T-helper 17 cell (primary cell): ENCODE results near the gene CYSLTR2. TPM values are rescaled to one million over a fixed set of nuclear protein-coding genes. Genes with fewer than 3 reads are reported as not detected.

Source experiments
- ATAC-seq: fragments of 150-1000 bp; cut with Tn5 transposase; 2 replicates; pipeline ENCODE4 v1.10.0; 2021; ENCODE audit warnings: mild to moderate bottlenecking, moderate library complexity
- DNase-seq, 3 donors: peaks; one replicate each; pipeline versions ENCODE4 v3.0.0 to v3.0.0-alpha.2; 2020 to 2021
- H3K9me3 ChIP-seq: one replicate; pipeline ENCODE4 v1.7.0; 2013; ENCODE audit warnings: low read length, mild to moderate bottlenecking; ENCODE audit not compliant: control insufficient read depth, poor library complexity, severe bottlenecking
- H3K27ac Mint-ChIP-seq: one replicate; pipeline ENCODE4 v1.8.0; 2022; ENCODE audit warnings: mild to moderate bottlenecking, moderate library complexity, mixed read lengths
- H3K27me3 Mint-ChIP-seq: one replicate; pipeline ENCODE4 v1.8.0; 2022; ENCODE audit warnings: mixed read lengths
- H3K36me3 Mint-ChIP-seq: one replicate; pipeline ENCODE4 v1.8.0; 2022; ENCODE audit warnings: low read depth, mixed read lengths
- H3K4me1 Mint-ChIP-seq: one replicate; pipeline ENCODE4 v1.8.0; 2022; ENCODE audit warnings: mild to moderate bottlenecking, mixed read lengths
- H3K4me3 Mint-ChIP-seq: one replicate; pipeline ENCODE4 v1.8.0; 2022; ENCODE audit warnings: mild to moderate bottlenecking, moderate library complexity, mixed read lengths
- total RNA-seq, 4 donors: library from RNA in 2 of 4; stranded (reverse) in 2 of 4; gene quantifications; one replicate each; pipeline ENCODE4 v1.2.3 and lab custom pipeline; 2022 to 2026

The CYSLTR2 gene
- total RNA-seq, 2 donors from 2014 or later, result 2.8 to 5.9 TPM

- ATAC-seq, result no peak
Observed at GRCh38 chr13:48739386-48739964, 85.7 kb downstream of the CYSLTR2 start.

GRCh38 chr13:48741377-48741776 is 87.6 kb downstream of the CYSLTR2 start:
- Mint-ChIP-seq H3K4me3 (no peak overlapping the region), H3K4me1 (peaks cover 2% of the 10 kb centered on the region), H3K36me3 (no peaks in the 10 kb centered on the region), H3K27me3 (peaks cover 15% of the 10 kb centered on the region), H3K27ac (no peak overlapping the region)
- ATAC-seq (no peak), DNase-seq (no peak)
- H3K9me3 ChIP-seq, result no peaks in the 10 kb centered on the region

More at GRCh38 chr13:48739386-48739964, 85.7 kb downstream of the CYSLTR2 start:
- no peaks in the 10 kb centered on the region for H3K9me3 ChIP-seq
- Mint-ChIP-seq H3K27me3 (peaks cover 11% of the 10 kb centered on the region), H3K36me3 (no peaks in the 10 kb centered on the region), H3K27ac (no peak overlapping the region), H3K4me3 (no peak overlapping the region), H3K4me1 (peaks cover 2% of the 10 kb centered on the region)
- DNase-seq, result no peak

- DNase-seq (no peak), ATAC-seq (no peak)
- Mint-ChIP-seq H3K27ac (no peak overlapping the region), H3K36me3 (no peaks in the 10 kb centered on the region), H3K4me3 (no peak overlapping the region), H3K27me3 (peaks cover 16% of the 10 kb centered on the region), H3K4me1 (peaks cover 12% of the 10 kb centered on the region)
- no peaks in the 10 kb centered on the region for H3K9me3 ChIP-seq
Observed at GRCh38 chr13:48746821-48747220, 93.1 kb downstream of the CYSLTR2 start.

- DNase-seq (no peak), ATAC-seq (no peak)
- Mint-ChIP-seq H3K4me1 (peaks cover 10% of the 10 kb centered on the region), H3K4me3 (no peak overlapping the region), H3K27me3 (peaks cover 12% of the 10 kb centered on the region), H3K27ac (no peak overlapping the region), H3K36me3 (no peaks in the 10 kb centered on the region)
- no peaks in the 10 kb centered on the region for H3K9me3 ChIP-seq
Observed at GRCh38 chr13:48748681-48749080, 95.0 kb downstream of the CYSLTR2 start.

GRCh38 chr13:48749144-48749543 is 95.4 kb downstream of the CYSLTR2 start:
- DNase-seq, result no peak
- Mint-ChIP-seq H3K4me3 (no peak overlapping the region), H3K27ac (no peak overlapping the region), H3K36me3 (no peaks in the 10 kb centered on the region), H3K27me3 (peaks cover 11% of the 10 kb centered on the region), H3K4me1 (peaks cover 10% of the 10 kb centered on the region)
- no peak for ATAC-seq
- H3K9me3 ChIP-seq, result no peaks in the 10 kb centered on the region

- DNase-seq (no peak), ATAC-seq (peak; percentile 73)
- H3K27ac Mint-ChIP-seq, result peak overlapping the region; percentile 67
- H3K36me3 Mint-ChIP-seq, result no peaks in the 10 kb centered on the region
- peaks cover 10% of the 10 kb centered on the region for H3K4me1 Mint-ChIP-seq
- peak overlapping the region; percentile 76 for H3K4me3 Mint-ChIP-seq
- no peaks in the 10 kb centered on the region for H3K9me3 ChIP-seq
- peaks cover 11% of the 10 kb centered on the region for H3K27me3 Mint-ChIP-seq
Observed at GRCh38 chr13:48749699-48750473, 96.2 kb downstream of the CYSLTR2 start.

GRCh38 chr13:48750588-48751383 is 97.1 kb downstream of the CYSLTR2 start:
- peaks cover 6% of the 10 kb centered on the region for H3K27me3 Mint-ChIP-seq
- H3K4me1 Mint-ChIP-seq, result peaks cover 10% of the 10 kb centered on the region
- ATAC-seq (no peak), DNase-seq (no peak)
- H3K27ac Mint-ChIP-seq, result no peak overlapping the region
- no peaks in the 10 kb centered on the region for H3K36me3 Mint-ChIP-seq
- no peak overlapping the region for H3K4me3 Mint-ChIP-seq
- H3K9me3 ChIP-seq, result no peaks in the 10 kb centered on the region

GRCh38 chr13:48760626-48761025 is 106.9 kb downstream of the CYSLTR2 start:
- Mint-ChIP-seq H3K27ac (no peak overlapping the region), H3K27me3 (no peaks in the 10 kb centered on the region), H3K36me3 (peaks cover 2% of the 10 kb centered on the region), H3K4me1 (no peaks in the 10 kb centered on the region), H3K4me3 (no peak overlapping the region)
- peaks cover 6% of the 10 kb centered on the region for H3K9me3 ChIP-seq
- no peak for ATAC-seq
- DNase-seq, result no peak

Other genes starting within 250 kb of the CYSLTR2 start
- 10 to 100 TPM; 37.2 to 48.7 TPM for gene LPAR6, start 240.8 kb upstream of the CYSLTR2 start, total RNA-seq
- gene RCBTB2, start 120.8 kb upstream of the CYSLTR2 start, total RNA-seq, result 10 to 100 TPM; 12.5 to 13.7 TPM